Activated CD4-positive, alpha-beta T cell treated with anti-CD3 and anti-CD28 coated beads, Interleukin-2, amount 10 ng/mL, durations not matched to agents 7 days and 5 days (primary cell): ENCODE results near the gene CAMKMT. TPM values are rescaled to one million over a fixed set of nuclear protein-coding genes. Genes with fewer than 3 reads are reported as not detected.
"Not testable (repeated sequence)": the region's sequence is repeated elsewhere in the genome, so short reads cannot be mapped to it uniquely, and the experiment has no call there.

Experiments used
- CTCF ChIA-PET: fragments of 350-600 bp; sonication (Branson Sonifier 250); formaldehyde crosslinking; loops from one replicate; lab custom pipeline; 2021; ENCODE audit warnings: antibody characterized with exemption; lab: Charles Lee
- POLR2A ChIA-PET: fragments of 350-600 bp; sonication (Branson Sonifier 250); formaldehyde crosslinking; loops from one replicate; lab custom pipeline; 2021; ENCODE audit warnings: antibody characterized with exemption; lab: Charles Lee
- DNase-seq: peaks from one replicate; pipeline ENCODE4 v3.0.0-alpha.2; 2020
- H3K27ac Mint-ChIP-seq: one replicate; pipeline ENCODE4 v1.8.0; 2021; ENCODE audit warnings: mild to moderate bottlenecking, moderate library complexity, mixed read lengths
- H3K27me3 Mint-ChIP-seq: one replicate; pipeline ENCODE4 v1.8.0; 2021; ENCODE audit warnings: mixed read lengths
- H3K36me3 Mint-ChIP-seq: one replicate; pipeline ENCODE4 v1.8.0; 2021; ENCODE audit warnings: low read depth, mixed read lengths
- H3K4me1 Mint-ChIP-seq: one replicate; pipeline ENCODE4 v1.8.0; 2021; ENCODE audit warnings: mixed read lengths
- H3K4me3 Mint-ChIP-seq: one replicate; pipeline ENCODE4 v1.8.0; 2021; ENCODE audit warnings: mild to moderate bottlenecking, moderate library complexity, mixed read lengths
- H3K9me3 Mint-ChIP-seq: one replicate; pipeline ENCODE4 v1.8.0; 2021; ENCODE audit warnings: mixed read lengths
- total RNA-seq, 2 experiments: library from RNA; stranded (reverse); gene quantifications; one replicate each; pipeline ENCODE4 v1.2.3, GENCODE V29; 2021

The CAMKMT gene
- total RNA-seq, 2 experiments from 2014 or later = 12.1 to 13.7 TPM

DNA sequence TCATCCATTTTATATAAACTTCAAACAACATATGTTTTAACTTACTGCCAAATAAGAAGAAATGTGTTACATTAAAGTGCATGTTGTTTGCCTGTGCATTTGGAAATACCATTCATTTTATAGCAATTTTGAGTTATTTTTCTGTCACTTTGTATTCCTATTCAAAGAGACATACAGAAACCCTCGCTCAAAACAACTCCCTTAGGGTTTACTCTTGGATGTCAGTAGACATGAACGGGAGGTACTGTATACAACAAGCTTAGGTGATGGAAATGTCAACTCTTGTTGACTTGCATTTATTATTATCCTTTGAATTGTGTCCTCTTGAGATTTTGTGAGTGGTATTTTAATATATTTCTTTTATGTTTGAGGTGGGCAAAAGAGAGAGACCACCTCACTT, 132.3 kb downstream of the CAMKMT start:
- Mint-ChIP-seq H3K4me3 (no peak overlapping the region), H3K27me3 (no peaks in the 10 kb centered on the region), H3K36me3 (no peaks in the 10 kb centered on the region), H3K4me1 (no peaks in the 10 kb centered on the region), H3K9me3 (no peaks in the 10 kb centered on the region), H3K27ac (no peak overlapping the region)
- POLR2A ChIA-PET = no interaction called here
- CTCF ChIA-PET = no interaction called here
- no peak for DNase-seq

- H3K36me3 Mint-ChIP-seq = no peaks in the 10 kb centered on the region
- CTCF ChIA-PET = no interaction called here
- H3K27ac Mint-ChIP-seq = no peak overlapping the region
- H3K27me3 Mint-ChIP-seq = no peaks in the 10 kb centered on the region
- no peaks in the 10 kb centered on the region for H3K4me1 Mint-ChIP-seq
- no peaks in the 10 kb centered on the region for H3K9me3 Mint-ChIP-seq
- no peak for DNase-seq
- POLR2A ChIA-PET = no interaction called here
- H3K4me3 Mint-ChIP-seq = no peak overlapping the region
Measured at GRCh38 chr2:44495035-44495434, 133.3 kb downstream of the CAMKMT start.

DNA sequence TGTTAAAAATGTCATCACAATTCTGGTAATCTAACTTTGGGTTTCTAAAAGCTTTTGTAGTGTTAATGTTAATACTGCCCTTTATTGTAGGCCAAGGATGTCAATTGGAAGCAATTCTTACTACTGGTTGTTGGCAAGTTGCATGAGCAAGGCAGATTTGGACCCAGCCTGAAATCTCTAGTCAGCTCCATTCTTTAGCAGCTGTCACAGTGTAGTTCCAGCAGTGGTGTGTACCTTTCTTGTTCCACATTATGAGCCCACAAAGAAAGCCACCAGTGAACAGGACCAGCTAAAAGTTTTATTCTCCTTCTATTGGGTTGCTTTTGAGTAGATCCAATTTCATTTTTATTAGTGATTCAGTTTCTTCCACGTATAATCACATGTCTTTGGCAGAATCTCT, 133.8 kb downstream of the CAMKMT start:
- H3K4me1 Mint-ChIP-seq = no peaks in the 10 kb centered on the region
- no peak overlapping the region for H3K4me3 Mint-ChIP-seq
- DNase-seq = no peak
- POLR2A ChIA-PET = no interaction called here
- no peaks in the 10 kb centered on the region for H3K36me3 Mint-ChIP-seq
- CTCF ChIA-PET = interaction anchor here (0.8 kb wide), 1 partner anchor 16 kb away, joined by 3 read pairs; no protein-coding TSS in a partner anchor
- H3K9me3 Mint-ChIP-seq = no peaks in the 10 kb centered on the region
- no peaks in the 10 kb centered on the region for H3K27me3 Mint-ChIP-seq
- no peak overlapping the region for H3K27ac Mint-ChIP-seq

GRCh38 chr2:44496130-44496529, 134.4 kb downstream of the CAMKMT start:
- Mint-ChIP-seq H3K36me3 (no peaks in the 10 kb centered on the region), H3K27me3 (no peaks in the 10 kb centered on the region), H3K4me3 (no peak overlapping the region), H3K9me3 (no peaks in the 10 kb centered on the region), H3K27ac (no peak overlapping the region), H3K4me1 (no peaks in the 10 kb centered on the region)
- ChIA-PET CTCF (interaction anchor here (0.8 kb wide), 1 partner anchor 17 kb away, joined by 3 read pairs; no protein-coding TSS in a partner anchor), POLR2A (no interaction called here)
- no peak for DNase-seq

- ChIA-PET CTCF (no interaction called here), POLR2A (no interaction called here)
- no peak for DNase-seq
- H3K4me3 Mint-ChIP-seq = no peak overlapping the region
- no peaks in the 10 kb centered on the region for H3K27me3 Mint-ChIP-seq
- no peaks in the 10 kb centered on the region for H3K9me3 Mint-ChIP-seq
- H3K4me1 Mint-ChIP-seq = no peaks in the 10 kb centered on the region
- no peak overlapping the region for H3K27ac Mint-ChIP-seq
- no peaks in the 10 kb centered on the region for H3K36me3 Mint-ChIP-seq
Measured at GRCh38 chr2:44498551-44498950, 136.8 kb downstream of the CAMKMT start.

DNA sequence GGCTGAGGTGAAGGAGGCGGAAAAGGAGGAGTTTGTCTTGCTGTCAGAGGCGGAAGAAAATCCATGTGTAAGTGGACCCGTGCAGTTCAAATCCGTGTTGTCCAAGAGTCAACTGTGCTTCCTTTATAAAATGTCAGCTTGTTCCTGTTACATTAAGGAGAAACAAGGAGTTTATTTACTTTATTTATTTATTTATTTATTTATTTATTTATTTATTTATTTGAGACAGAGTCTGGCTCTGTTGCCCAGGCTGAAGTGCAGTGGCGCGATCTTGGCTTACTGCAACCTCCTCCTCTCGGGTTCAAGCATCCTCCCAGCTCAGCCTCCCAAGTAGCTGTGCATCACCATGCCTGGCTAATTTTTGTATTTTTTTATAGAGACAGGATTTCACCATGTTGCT, 143.9 kb downstream of the CAMKMT start:
- DNase-seq, H3K4me3 Mint-ChIP-seq, H3K9me3 Mint-ChIP-seq, H3K4me1 Mint-ChIP-seq, H3K27me3 Mint-ChIP-seq, H3K27ac Mint-ChIP-seq, CTCF ChIA-PET, POLR2A ChIA-PET, H3K36me3 Mint-ChIP-seq: not testable (repeated sequence)

DNA sequence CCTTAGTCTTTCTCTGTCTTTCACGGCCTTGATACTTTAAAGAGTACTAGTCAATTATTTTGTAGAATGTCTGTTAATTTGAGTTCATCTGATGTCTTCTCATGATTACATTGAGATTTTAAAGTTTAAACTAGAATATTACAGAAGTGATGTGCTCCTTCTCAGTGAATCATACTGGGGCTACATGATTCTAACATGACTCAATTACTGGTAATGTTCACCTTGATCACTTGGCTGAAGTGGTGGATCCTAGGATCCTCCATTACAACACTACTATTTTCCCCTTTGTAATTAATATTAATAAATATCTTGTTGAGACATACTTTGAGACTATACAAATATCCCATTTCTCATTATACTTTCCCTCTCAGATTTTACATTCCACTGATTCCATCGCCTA, 148.5 kb downstream of the CAMKMT start:
- ChIA-PET CTCF (no interaction called here), POLR2A (no interaction called here)
- H3K27ac Mint-ChIP-seq = no peak overlapping the region
- peaks cover 2% of the 10 kb centered on the region for H3K9me3 Mint-ChIP-seq
- no peaks in the 10 kb centered on the region for H3K4me1 Mint-ChIP-seq
- no peak for DNase-seq
- H3K27me3 Mint-ChIP-seq = no peaks in the 10 kb centered on the region
- H3K4me3 Mint-ChIP-seq = no peak overlapping the region
- peaks cover 5% of the 10 kb centered on the region for H3K36me3 Mint-ChIP-seq

DNA sequence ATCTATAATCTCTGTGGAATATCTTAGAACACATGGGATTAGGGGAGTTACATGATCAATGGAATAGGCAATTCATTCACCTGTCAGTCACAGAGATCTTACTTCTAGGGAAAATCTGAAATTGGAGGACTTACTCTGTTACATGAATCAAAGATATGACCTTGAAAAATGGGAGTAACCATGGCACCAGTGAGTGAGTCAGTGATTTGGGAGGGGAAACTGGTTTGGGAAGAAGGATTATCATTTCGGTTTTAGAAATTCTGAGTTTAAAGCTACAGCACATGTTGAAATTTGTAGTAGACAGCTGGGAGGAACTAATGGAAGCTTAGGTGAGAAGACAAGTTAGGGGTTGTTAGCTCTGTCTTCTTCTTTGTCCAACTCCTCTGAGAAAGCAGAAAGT, 153.7 kb downstream of the CAMKMT start:
- peaks cover 6% of the 10 kb centered on the region for H3K9me3 Mint-ChIP-seq
- H3K27me3 Mint-ChIP-seq = no peaks in the 10 kb centered on the region

DNA sequence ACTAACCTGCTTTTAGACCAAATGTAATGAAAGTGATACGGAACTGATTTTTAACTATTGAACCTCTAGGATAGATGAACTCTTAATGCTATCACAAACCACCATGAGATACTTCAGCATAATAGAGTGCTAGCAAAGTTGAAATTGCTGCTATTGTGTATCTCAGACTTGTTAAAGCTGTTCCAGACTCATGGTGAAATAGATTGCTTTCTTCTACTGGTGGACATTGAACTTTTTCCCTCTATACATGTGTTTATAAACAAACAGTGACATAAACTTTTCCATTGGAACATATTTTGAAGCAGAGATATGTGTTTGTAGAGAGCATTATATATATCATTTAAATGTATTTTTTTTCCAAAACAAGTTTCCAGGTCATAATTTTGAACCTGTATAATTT, 157.3 kb downstream of the CAMKMT start:
- Mint-ChIP-seq H3K36me3 (peaks cover 5% of the 10 kb centered on the region), H3K4me3 (no peak overlapping the region), H3K27ac (no peak overlapping the region), H3K27me3 (no peaks in the 10 kb centered on the region), H3K9me3 (peaks cover 14% of the 10 kb centered on the region), H3K4me1 (no peaks in the 10 kb centered on the region)
- DNase-seq = no peak
- POLR2A ChIA-PET = no interaction called here
- CTCF ChIA-PET = no interaction called here

More for the DNA sequence above, 153.7 kb downstream of the CAMKMT start:
- POLR2A ChIA-PET = no interaction called here
- DNase-seq = no peak
- Mint-ChIP-seq H3K4me1 (no peaks in the 10 kb centered on the region), H3K36me3 (no peaks in the 10 kb centered on the region), H3K4me3 (no peak overlapping the region), H3K27ac (no peak overlapping the region)
- CTCF ChIA-PET = interaction anchor here (1.2 kb wide), 1 partner anchor 440 kb away, joined by 3 read pairs; no protein-coding TSS in a partner anchor

DNA sequence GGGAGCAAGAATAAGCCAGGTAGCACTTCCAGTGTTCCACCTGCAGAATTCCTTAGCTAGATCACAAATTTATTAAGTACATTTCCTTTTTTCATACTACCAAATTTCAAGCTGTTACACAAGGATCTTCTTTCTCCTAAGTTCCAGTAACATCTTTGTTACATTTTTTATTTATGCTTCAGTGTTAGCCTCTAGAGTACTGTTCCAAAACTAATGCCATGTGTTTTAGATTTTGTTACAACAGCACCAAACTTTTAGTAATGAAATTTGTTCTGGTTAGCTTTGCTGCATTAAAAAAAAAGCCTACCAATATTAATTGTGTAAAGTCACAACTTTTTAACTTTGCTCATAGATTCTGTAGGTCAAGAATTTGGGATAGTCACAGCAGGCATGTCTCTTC, 161.1 kb downstream of the CAMKMT start:
- peaks cover 14% of the 10 kb centered on the region for H3K9me3 Mint-ChIP-seq
- DNase-seq = no peak
- H3K27me3 Mint-ChIP-seq = no peaks in the 10 kb centered on the region
- no peak overlapping the region for H3K27ac Mint-ChIP-seq
- POLR2A ChIA-PET = no interaction called here
- CTCF ChIA-PET = no interaction called here
- H3K36me3 Mint-ChIP-seq = peaks cover 5% of the 10 kb centered on the region
- H3K4me3 Mint-ChIP-seq = no peak overlapping the region
- no peaks in the 10 kb centered on the region for H3K4me1 Mint-ChIP-seq

- POLR2A ChIA-PET = no interaction called here
- DNase-seq = no peak
- H3K27ac Mint-ChIP-seq = no peak overlapping the region
- no peaks in the 10 kb centered on the region for H3K4me1 Mint-ChIP-seq
- CTCF ChIA-PET = no interaction called here
- no peak overlapping the region for H3K4me3 Mint-ChIP-seq
- H3K27me3 Mint-ChIP-seq = no peaks in the 10 kb centered on the region
- peaks cover 13% of the 10 kb centered on the region for H3K9me3 Mint-ChIP-seq
- H3K36me3 Mint-ChIP-seq = peaks cover 5% of the 10 kb centered on the region
Measured at GRCh38 chr2:44524347-44524926, 162.7 kb downstream of the CAMKMT start.

GRCh38 chr2:44526352-44526751, 164.6 kb downstream of the CAMKMT start:
- Mint-ChIP-seq H3K36me3 (peaks cover 5% of the 10 kb centered on the region), H3K27me3 (no peaks in the 10 kb centered on the region), H3K27ac (no peak overlapping the region), H3K4me3 (no peak overlapping the region), H3K9me3 (peaks cover 5% of the 10 kb centered on the region), H3K4me1 (no peaks in the 10 kb centered on the region)
- CTCF ChIA-PET = interaction anchor here (1.1 kb wide), 1 partner anchor 46 kb away, joined by 3 read pairs; no protein-coding TSS in a partner anchor
- POLR2A ChIA-PET = no interaction called here
- DNase-seq = no peak

DNA sequence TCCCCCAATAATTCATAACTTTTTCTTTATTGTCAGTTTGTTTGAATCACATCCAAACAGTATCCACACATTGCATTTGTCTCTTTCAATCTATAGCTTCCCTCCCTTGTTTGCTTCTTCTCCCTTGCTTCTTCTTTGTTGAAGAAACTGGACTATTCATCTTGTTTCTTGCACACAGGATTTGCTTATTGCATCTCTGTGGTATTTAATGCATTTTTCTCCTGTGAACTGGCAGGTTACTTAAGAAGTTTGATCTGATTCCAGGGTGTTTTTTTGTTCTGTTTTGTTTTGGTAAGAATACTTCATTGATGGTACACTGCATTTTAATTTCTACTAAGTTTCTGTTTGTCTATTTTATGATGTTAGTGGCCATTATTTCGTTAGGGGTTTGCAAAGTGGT, 166.8 kb downstream of the CAMKMT start:
- ChIA-PET POLR2A (no interaction called here), CTCF (no interaction called here)
- no peak for DNase-seq
- Mint-ChIP-seq H3K36me3 (no peaks in the 10 kb centered on the region), H3K4me1 (no peaks in the 10 kb centered on the region), H3K9me3 (peaks cover 2% of the 10 kb centered on the region), H3K27ac (no peak overlapping the region), H3K27me3 (no peaks in the 10 kb centered on the region), H3K4me3 (no peak overlapping the region)

DNA sequence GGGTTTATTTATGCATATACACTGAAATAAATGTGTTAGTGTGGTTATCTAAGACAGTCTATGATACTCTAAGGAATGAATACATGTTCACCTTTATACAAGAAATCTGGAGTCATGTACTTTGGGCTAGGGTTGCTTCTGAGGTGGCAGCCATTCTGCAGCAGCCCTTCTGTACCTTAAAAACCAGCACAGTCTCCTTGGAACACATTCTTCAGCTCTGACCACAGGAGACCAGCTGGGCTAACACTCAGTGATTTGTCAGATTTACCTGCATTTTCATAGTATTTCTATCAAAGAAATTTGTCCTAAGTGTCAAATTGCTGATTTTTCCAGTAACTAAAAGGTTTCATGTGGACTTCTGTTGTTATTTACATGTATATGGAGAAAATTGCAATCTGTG, 167.7 kb downstream of the CAMKMT start:
- no peak overlapping the region for H3K4me3 Mint-ChIP-seq
- POLR2A ChIA-PET = interaction anchor here (0.6 kb wide), 1 partner anchor 21 kb away, joined by 3 read pairs; no protein-coding TSS in a partner anchor
- no peaks in the 10 kb centered on the region for H3K4me1 Mint-ChIP-seq
- DNase-seq = no peak
- peaks cover 5% of the 10 kb centered on the region for H3K9me3 Mint-ChIP-seq
- H3K27ac Mint-ChIP-seq = no peak overlapping the region
- H3K36me3 Mint-ChIP-seq = peaks cover 1% of the 10 kb centered on the region
- CTCF ChIA-PET = interaction anchor here (1.3 kb wide), 1 partner anchor 18 kb away, joined by 4 read pairs; no protein-coding TSS in a partner anchor
- no peaks in the 10 kb centered on the region for H3K27me3 Mint-ChIP-seq
